ENCODE results near the gene CENPS. TPM values are rescaled to one million over a fixed set of nuclear protein-coding genes. Genes with fewer than 3 reads are reported as not detected.

CENPS gene
- total and polyA plus RNA-seq, 2 of the 8 experiments (the other 6 are each of a cell fraction or from before 2014, with no cell fraction given), result 7.8 to 20.3 TPM

- Histone ChIP-seq H3K79me1 (ENCODE audit: low read depth, low read length) (peaks cover 9% of the 10 kb centered on the region), H2BK20ac (ENCODE audit: low read length) (no peak overlapping the region), H2BK15ac (ENCODE audit: low read length) (no peak overlapping the region), H3K23ac (ENCODE audit: insufficient read length) (no peak overlapping the region), H2BK12ac (ENCODE audit: low read depth, low read length) (no peak overlapping the region), H3K4me3 (ENCODE audit: extremely low read depth in 1 of 4, insufficient read depth in 2 of 4, low read depth in 3 of 4, low read length in 4 of 4) (no peak overlapping the region), H3K14ac (ENCODE audit: insufficient read length) (no peak overlapping the region), H2AK5ac (ENCODE audit: low read depth, low read length) (no peak overlapping the region), H4K5ac (ENCODE audit: insufficient read length, low read depth, low read length) (no peak overlapping the region), H3K36me3 (ENCODE audit: control insufficient read depth in 2 of 4, insufficient read depth in 4 of 4, low read length in 3 of 4) (no peaks in the 10 kb centered on the region), H3K9ac (replicated peaks in 1 of 4; ENCODE audit: extremely low read depth in 1 of 4, low read depth in 3 of 4, low read length in 3 of 4) (no peak overlapping the region), H3K23me2 (ENCODE audit: low read depth, low read length) (no peaks in the 10 kb centered on the region), H3K79me2 (ENCODE audit: control insufficient read depth in 1 of 2, insufficient read depth in 2 of 2, low read length in 2 of 2) (peaks cover 6 to 34% of the 10 kb centered on the region in 2 experiments), H2BK5ac (ENCODE audit: low read depth, low read length) (no peak overlapping the region), H3K4me2 (ENCODE audit: insufficient read depth in 1 of 2, low read depth in 2 of 2, low read length in 2 of 2) (no peak overlapping the region), H3K4me1 (replicated peaks in 1 of 4; ENCODE audit: control insufficient read depth in 3 of 4, insufficient read depth in 4 of 4, low read length in 3 of 4) (no peaks in the 10 kb centered on the region; a peak in 1 of 7 replicates), H3K27ac (ENCODE audit: low read depth, low read length) (no peak overlapping the region), H3K18ac (ENCODE audit: extremely low read depth, low read length) (no peak overlapping the region), H3K4ac (replicated peaks; ENCODE audit: insufficient read length, low read depth, low read length) (no peak overlapping the region), H2BK120ac (replicated peaks; ENCODE audit: low read depth, low read length) (no peak overlapping the region), H4K8ac (ENCODE audit: extremely low read depth, insufficient read depth, low read length) (no peak overlapping the region), H2AFZ (ENCODE audit: low read length) (no peak overlapping the region), H3K27me3 (replicated peaks in 1 of 4; ENCODE audit: control insufficient read depth in 3 of 4, extremely low read depth in 1 of 4, insufficient read depth in 3 of 4, low read length in 3 of 4) (no peaks in the 10 kb centered on the region), H4K91ac (replicated peaks; ENCODE audit: insufficient read length, low read length) (no peak overlapping the region), H4K20me1 (replicated peaks in 1 of 2; ENCODE audit: control insufficient read depth in 1 of 2, insufficient read depth in 2 of 2, low read length in 2 of 2) (peaks cover 0 to 3% of the 10 kb centered on the region in 2 experiments), H3K56ac (replicated peaks; ENCODE audit: insufficient read length, low read depth, low read length) (no peak overlapping the region), H3K9me3 (ENCODE audit: insufficient read depth in 2 of 2, low read depth in 1 of 2, low read length in 1 of 2) (no peaks in the 10 kb centered on the region)
- DNase-seq (ENCODE audit: low read depth in 1 of 2, low spot score in 2 of 2) (no peak), FAIRE-seq (no peak)
- TF ChIP-seq TEAD4 (IDR thresholded peaks at IDR 0.05; ENCODE audit: low read depth, low read length) (no peak), RNF2 (IDR thresholded peaks at IDR 0.05; ENCODE audit: borderline replicate concordance, low read depth, low read length, missing control alignments, poor library complexity, severe bottlenecking) (no peak), KDM1A (IDR thresholded peaks at IDR 0.05; ENCODE audit: borderline replicate concordance, low read length) (no peak), SP4 (IDR thresholded peaks at IDR 0.05; ENCODE audit: low read length) (no peak), FOSL1 (IDR thresholded peaks at IDR 0.05; ENCODE audit: insufficient read depth, low read depth, low read length) (no peak), POLR2A (IDR thresholded peaks at IDR 0.05; ENCODE audit: control extremely low read depth in 1 of 2, low read depth in 2 of 2, low read length in 2 of 2) (no peak), CREB1 (IDR thresholded peaks at IDR 0.05) (no peak), RAD21 (IDR thresholded peaks at IDR 0.05 in 1 of 2, conservative IDR thresholded peaks at IDR 0.05 in 1 of 2; ENCODE audit: low read depth in 2 of 2, low read length in 2 of 2) (no peak)
- WGBS, 2 experiments (ENCODE audit: extremely low coverage in 1 of 2, insufficient coverage in 1 of 2, insufficient read length in 1 of 2, insufficient replicate concordance in 2 of 2, low coverage in 1 of 2, low lambda C conversion rate in 2 of 2, missing lambda C conversion rate in 1 of 2), result 95% methylated on average over 6 of the region's 6 CpGs; no CpG with 5 or more reads in 1 of the 2 experiments
- ChIA-PET POLR2A (ENCODE audit: partially characterized antibody) (interaction anchor here (0.9 to 1.0 kb wide), 2 partner anchors 9 to 32 kb away, joined by 3 read pairs; partner anchors contain the start of gene PEX14), CTCF (ENCODE audit: partially characterized antibody) (interaction anchor here (1.4 to 2.3 kb wide), 3 partner anchors 10 to 23 kb away, joined by 7 to 20 read pairs (median 11); no protein-coding TSS in a partner anchor)
Measured at GRCh38 chr1:10484521-10484920, 54.3 kb downstream of the CENPS start.

Data from H1 (cell line).